Measurements from ENCODE around the gene PDE10A. TPM values are rescaled to one million over a fixed set of nuclear protein-coding genes. Genes with fewer than 3 reads are reported as not detected.

The PDE10A gene
- total and polyA plus RNA-seq, 2 of the 8 experiments (the other 6 are each of a cell fraction or from before 2014, with no cell fraction given): 1.1 to 2.4 TPM

DNA sequence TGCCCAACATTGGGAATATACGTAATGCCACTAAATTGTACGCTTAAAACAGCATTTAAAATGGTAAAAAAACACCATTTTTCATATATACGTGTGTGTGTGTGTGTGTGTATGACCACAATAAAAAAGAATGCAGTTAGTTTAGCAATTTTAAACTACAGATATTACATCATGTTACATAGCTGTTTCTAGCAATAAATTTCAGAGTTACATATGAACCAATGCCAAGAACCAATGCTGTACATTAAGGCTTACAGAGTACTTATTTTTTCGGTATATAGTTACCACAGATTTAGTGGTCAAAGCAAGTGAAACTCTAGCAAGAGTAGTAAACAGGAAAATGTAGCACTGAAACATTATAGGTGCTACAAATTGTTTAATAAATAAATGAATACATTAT lies 119.3 kb downstream of the PDE10A start:
- H3K79me2 ChIP-seq (ENCODE audit: control insufficient read depth in 1 of 2, insufficient read depth in 2 of 2, low read length in 2 of 2): no peaks in the 10 kb centered on the region
- H2BK120ac ChIP-seq (replicated peaks; ENCODE audit: low read depth, low read length): no peak overlapping the region
- no peak overlapping the region for H2BK12ac ChIP-seq (ENCODE audit: low read depth, low read length)
- no peak overlapping the region for H3K4me3 ChIP-seq (ENCODE audit: extremely low read depth in 1 of 4, insufficient read depth in 2 of 4, low read depth in 3 of 4, low read length in 4 of 4)
- POLR2A ChIA-PET (ENCODE audit: partially characterized antibody): no interaction called here
- no peak overlapping the region for H4K5ac ChIP-seq (ENCODE audit: insufficient read length, low read depth, low read length)
- H3K9ac ChIP-seq (replicated peaks in 1 of 4; ENCODE audit: extremely low read depth in 1 of 4, low read depth in 3 of 4, low read length in 3 of 4): no peak overlapping the region
- CTCF ChIA-PET (ENCODE audit: partially characterized antibody): interaction anchor here (0.9 kb wide), 1 partner anchor 8 kb away, joined by 3 read pairs; no protein-coding TSS in a partner anchor
- H3K36me3 ChIP-seq (ENCODE audit: control insufficient read depth in 2 of 4, insufficient read depth in 4 of 4, low read length in 3 of 4): no peaks in the 10 kb centered on the region
- H2AK5ac ChIP-seq (ENCODE audit: low read depth, low read length): no peak overlapping the region
- no peak overlapping the region for H2BK20ac ChIP-seq (ENCODE audit: low read length)
- H3K27me3 ChIP-seq (replicated peaks in 1 of 4; ENCODE audit: control insufficient read depth in 3 of 4, extremely low read depth in 1 of 4, insufficient read depth in 3 of 4, low read length in 3 of 4): no peaks in the 10 kb centered on the region
- no peak for DNase-seq (ENCODE audit: low read depth in 1 of 2, low spot score in 2 of 2)
- H2BK5ac ChIP-seq (ENCODE audit: low read depth, low read length): no peak overlapping the region
- no peak overlapping the region for H3K14ac ChIP-seq (ENCODE audit: insufficient read length)
- no peak for TF ChIP-seq SP2 (IDR thresholded peaks at IDR 0.05; ENCODE audit: low read length)
- no peak for TF ChIP-seq NRF1 (IDR thresholded peaks at IDR 0.05; ENCODE audit: low read depth, low read length)
- no peak for TF ChIP-seq CEBPB (IDR thresholded peaks at IDR 0.05; ENCODE audit: low read depth, low read length)
- TF ChIP-seq, protein P1, sequence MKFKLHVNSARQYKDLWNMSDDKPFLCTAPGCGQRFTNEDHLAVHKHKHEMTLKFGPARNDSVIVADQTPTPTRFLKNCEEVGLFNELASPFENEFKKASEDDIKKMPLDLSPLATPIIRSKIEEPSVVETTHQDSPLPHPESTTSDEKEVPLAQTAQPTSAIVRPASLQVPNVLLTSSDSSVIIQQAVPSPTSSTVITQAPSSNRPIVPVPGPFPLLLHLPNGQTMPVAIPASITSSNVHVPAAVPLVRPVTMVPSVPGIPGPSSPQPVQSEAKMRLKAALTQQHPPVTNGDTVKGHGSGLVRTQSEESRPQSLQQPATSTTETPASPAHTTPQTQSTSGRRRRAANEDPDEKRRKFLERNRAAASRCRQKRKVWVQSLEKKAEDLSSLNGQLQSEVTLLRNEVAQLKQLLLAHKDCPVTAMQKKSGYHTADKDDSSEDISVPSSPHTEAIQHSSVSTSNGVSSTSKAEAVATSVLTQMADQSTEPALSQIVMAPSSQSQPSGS (IDR thresholded peaks at IDR 0.05; ENCODE audit: low read length): no peak
- TF ChIP-seq TAF7 (optimal IDR thresholded peaks at IDR 0.05; ENCODE audit: borderline replicate concordance, low read depth, low read length): no peak
- H4K20me1 ChIP-seq (replicated peaks in 1 of 2; ENCODE audit: control insufficient read depth in 1 of 2, insufficient read depth in 2 of 2, low read length in 2 of 2): no peaks in the 10 kb centered on the region
- no peaks in the 10 kb centered on the region for H3K79me1 ChIP-seq (ENCODE audit: low read depth, low read length)
- no peaks in the 10 kb centered on the region for H3K4me1 ChIP-seq (replicated peaks in 1 of 4; ENCODE audit: control insufficient read depth in 3 of 4, insufficient read depth in 4 of 4, low read length in 3 of 4)
- no peak overlapping the region for H3K4ac ChIP-seq (replicated peaks; ENCODE audit: insufficient read length, low read depth, low read length)
- H3K23me2 ChIP-seq (ENCODE audit: low read depth, low read length): no peaks in the 10 kb centered on the region
- H2AFZ ChIP-seq (ENCODE audit: low read length): no peak overlapping the region
- no peak overlapping the region for H3K18ac ChIP-seq (ENCODE audit: extremely low read depth, low read length)
- H4K91ac ChIP-seq (replicated peaks; ENCODE audit: insufficient read length, low read length): no peak overlapping the region
- H4K8ac ChIP-seq (ENCODE audit: extremely low read depth, insufficient read depth, low read length): no peak overlapping the region
- no peak overlapping the region for H3K56ac ChIP-seq (replicated peaks; ENCODE audit: insufficient read length, low read depth, low read length)
- H3K27ac ChIP-seq (ENCODE audit: low read depth, low read length): no peak overlapping the region
- no peak for FAIRE-seq
- H3K4me2 ChIP-seq (ENCODE audit: insufficient read depth in 1 of 2, low read depth in 2 of 2, low read length in 2 of 2): no peak overlapping the region
- WGBS, 2 experiments (ENCODE audit: extremely low coverage in 1 of 2, insufficient coverage in 1 of 2, insufficient read length in 1 of 2, insufficient replicate concordance in 2 of 2, low coverage in 1 of 2, low lambda C conversion rate in 2 of 2, missing lambda C conversion rate in 1 of 2): 84% methylated on average over 4 of the region's 4 CpGs; no CpG with 5 or more reads in 1 of the 2 experiments
- no peak overlapping the region for H2BK15ac ChIP-seq (ENCODE audit: low read length)
- H3K9me3 ChIP-seq (ENCODE audit: insufficient read depth in 2 of 2, low read depth in 1 of 2, low read length in 1 of 2): no peaks in the 10 kb centered on the region
- H3K23ac ChIP-seq (ENCODE audit: insufficient read length): no peak overlapping the region
